HG03469 (cell line): ENCODE results near the gene MAGI2.
"Not testable (repeated sequence)": the region's sequence is repeated elsewhere in the genome, so short reads cannot be mapped to it uniquely, and the experiment has no call there.

ENCODE experiments used
- ATAC-seq: cut with Tn5 transposase; IDR thresholded peaks from one replicate; pipeline ENCODE4 v1.9.1; 2021; ENCODE audit warnings: mild to moderate bottlenecking, moderate library complexity, moderate number of reproducible peaks; ENCODE audit not compliant: unreplicated experiment

MAGI2 gene

GRCh38 chr7:78265486-78265885 lies 1188.0 kb downstream of the MAGI2 start:
- no peak for ATAC-seq

GRCh38 chr7:78265071-78265470 lies 1188.4 kb downstream of the MAGI2 start:
- ATAC-seq, result no peak

DNA sequence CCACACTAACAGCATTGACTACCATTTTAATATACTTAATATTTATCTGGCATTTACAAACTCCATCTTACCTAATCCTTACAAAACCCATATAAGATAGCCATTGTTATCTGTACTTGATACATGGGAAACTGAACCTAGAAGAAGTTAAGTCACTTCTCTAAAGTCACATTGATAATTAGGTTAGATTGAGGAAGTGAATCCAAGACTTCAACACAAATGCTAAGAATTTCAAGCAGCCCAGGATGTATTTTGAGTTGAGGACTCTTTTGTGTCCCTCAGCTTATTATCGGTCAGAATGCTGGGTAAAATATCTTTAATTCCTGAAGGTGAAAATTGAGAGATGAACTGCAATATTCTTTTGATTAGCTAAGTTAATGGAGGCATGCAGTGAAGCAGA lies 1189.4 kb downstream of the MAGI2 start:
- ATAC-seq, result no peak

GRCh38 chr7:78261739-78262138 lies 1191.7 kb downstream of the MAGI2 start:
- ATAC-seq, result no peak

DNA sequence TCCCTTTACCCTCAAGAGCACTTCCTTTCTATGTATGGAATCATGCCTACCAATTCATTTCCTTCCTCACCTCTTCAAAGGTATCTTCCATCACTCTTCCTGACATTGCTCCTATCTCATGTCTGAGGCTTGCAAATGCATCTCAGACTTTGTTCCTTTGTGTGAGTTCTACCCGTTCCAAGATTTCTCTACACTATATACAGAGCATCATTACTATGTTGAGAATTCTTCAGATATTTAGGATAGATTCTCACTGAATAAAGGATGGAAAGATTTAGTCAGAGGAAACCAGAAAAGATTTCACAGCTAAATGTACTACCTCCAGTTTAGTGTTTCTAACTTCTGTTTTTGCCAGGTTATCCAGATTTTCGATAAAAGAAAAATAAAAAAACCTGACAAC lies 1192.2 kb downstream of the MAGI2 start:
- ATAC-seq, result no peak

DNA sequence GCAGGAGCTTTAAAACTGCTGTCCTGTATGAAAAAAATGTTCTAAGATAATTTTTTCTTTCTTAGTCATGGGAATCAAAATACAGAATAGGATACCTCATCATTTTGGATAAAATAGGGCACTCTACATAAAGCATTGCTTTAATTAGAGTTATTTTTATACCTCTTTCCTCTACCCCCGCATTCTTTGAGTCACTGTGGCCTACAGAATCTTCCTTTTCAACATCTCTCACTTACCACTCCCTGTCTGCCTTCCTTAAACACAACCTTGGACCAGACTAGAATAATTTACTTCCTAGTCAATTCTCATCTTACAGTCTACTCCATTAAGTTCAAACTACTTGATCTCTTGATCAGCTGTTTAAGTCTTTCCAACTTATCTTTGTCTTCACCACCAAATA lies 1192.6 kb downstream of the MAGI2 start:
- ATAC-seq, result no peak

DNA sequence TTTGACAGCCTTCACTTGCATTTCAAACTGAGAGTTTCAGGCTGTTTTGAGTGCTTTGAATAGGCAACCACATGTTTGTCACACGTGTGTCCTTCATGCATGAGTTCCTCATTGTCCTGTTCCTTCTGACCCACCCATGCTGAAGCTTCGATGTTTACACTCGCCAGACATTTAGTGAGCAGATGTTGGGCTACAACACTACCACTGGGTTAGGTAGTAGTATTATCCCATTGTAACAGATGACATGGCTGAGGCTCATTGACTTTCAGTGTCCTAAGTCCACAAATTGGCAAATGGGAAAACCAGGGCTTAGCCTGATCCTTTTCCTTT lies 1198.8 kb downstream of the MAGI2 start:
- no peak for ATAC-seq

GRCh38 chr7:78253850-78254725 lies 1199.4 kb downstream of the MAGI2 start:
- ATAC-seq, result no peak

- ATAC-seq, result no peak
These were observed 1204.6 kb downstream of the MAGI2 start for GRCh38 chr7:78248867-78249266.

DNA sequence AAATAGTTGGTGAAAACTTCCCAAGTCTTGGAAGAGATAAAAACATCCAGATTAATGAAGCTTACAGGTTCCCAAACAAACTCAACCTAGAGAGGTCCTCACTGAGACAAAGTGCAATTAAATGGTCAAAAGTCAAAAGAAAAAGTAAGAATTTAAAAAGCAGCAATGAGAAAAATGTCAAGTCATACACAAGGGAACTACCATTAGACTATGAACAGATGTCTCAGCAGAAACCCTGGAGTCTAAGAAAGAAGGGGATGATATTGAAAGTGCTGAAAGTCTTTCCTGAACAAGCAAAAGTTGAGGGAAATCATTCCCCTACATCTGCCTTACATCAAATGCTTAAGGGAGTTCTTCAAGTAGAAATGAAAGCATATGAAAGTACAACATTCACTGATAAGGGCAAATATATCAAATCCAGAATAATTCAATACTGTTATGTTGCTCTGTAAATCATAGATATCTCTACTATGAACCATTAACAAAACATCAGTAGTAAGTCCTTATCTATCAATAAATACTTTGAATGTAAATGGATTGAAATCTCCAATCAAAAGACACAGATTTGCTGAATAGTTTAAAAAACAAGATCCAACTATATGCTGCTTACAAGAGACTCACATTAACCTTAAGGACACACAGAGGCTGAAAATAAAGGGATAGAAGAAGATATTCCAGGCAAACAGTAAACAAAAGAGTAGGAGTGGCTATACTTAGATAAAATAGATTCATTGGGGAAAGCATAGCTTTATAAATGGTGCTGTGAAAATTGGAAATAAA lies 1205.4 kb downstream of the MAGI2 start:
- no peak for ATAC-seq

- not testable (repeated sequence) for ATAC-seq
These were observed 1213.3 kb downstream of the MAGI2 start for GRCh38 chr7:78240179-78240578.

DNA sequence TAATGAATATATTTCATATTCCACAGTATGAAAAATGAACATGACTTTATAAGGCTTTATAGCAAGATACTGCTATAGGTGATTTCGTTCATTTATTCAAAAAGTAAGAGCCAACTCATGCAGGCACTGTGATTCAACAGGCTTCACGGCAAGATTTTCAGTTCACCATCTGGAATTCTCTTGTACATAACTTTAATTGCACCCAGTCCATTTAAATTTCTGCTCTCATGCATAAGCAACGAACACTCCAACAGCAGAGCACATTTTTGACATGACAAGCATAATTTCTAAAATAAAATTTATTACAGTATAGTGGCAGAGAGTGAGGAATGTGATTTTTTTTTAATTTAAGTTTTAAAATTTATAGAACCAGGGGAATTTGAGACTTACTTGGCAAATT lies 1218.8 kb downstream of the MAGI2 start:
- no peak for ATAC-seq

DNA sequence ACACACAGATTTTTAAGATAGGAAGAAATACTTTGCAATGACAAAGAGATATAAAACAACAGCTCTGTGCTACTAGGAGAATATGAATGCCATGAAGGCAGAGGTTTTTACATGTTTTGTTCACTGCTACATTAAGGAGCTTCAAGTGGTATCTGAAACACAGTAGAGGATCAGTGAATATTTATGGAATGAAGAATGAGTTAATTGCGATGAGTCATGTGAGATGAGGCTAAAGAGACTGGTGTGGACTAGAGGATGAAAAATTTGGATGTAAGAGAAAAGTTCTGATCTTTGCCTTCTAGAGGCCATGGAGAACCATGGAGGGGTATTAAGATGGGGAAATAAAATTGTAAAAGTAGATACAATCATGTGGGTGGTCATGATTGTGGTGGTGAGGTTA lies 1220.7 kb downstream of the MAGI2 start:
- ATAC-seq, result no peak

GRCh38 chr7:78226059-78226719 lies 1227.3 kb downstream of the MAGI2 start:
- no peak for ATAC-seq

- no peak for ATAC-seq
These were observed 1227.9 kb downstream of the MAGI2 start for GRCh38 chr7:78225534-78225933.

DNA sequence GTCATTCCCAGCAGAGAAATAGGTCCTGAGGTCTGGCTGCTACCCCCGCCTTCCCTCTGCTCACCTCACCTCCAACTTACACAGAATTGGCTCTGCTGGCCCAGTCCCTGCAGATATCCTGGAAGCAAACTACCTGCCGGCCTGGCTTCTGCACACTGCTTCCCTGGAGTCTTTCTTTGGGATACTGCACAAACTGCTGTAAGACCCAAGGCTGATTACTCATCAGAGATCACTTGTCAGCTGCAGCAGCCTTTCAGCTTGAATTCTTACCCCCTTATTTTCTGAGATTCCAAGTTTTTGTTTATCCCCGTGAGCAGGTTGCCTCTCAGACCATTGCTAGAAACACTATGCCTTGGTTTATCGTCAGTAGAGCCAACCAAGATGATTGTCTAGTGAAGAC lies 1228.5 kb downstream of the MAGI2 start:
- ATAC-seq, result no peak

DNA sequence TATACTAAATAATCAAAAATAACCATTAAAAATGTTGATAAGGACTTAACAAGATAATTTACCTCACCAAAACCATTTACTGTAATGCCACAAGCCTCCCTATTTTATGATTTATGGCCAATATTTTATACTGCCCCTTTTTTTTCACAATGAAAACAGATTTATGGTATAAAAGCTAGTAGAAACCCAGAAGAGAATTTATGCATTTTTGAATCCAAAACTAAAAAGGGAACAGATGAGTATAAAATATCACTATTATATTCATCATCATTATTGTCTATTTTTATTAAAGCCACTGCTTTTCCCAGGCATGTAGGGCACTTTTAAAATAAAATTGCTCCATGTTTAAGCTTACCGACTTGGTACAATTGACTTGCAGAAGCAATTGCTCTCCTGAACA lies 1229.9 kb downstream of the MAGI2 start:
- ATAC-seq, result no peak

GRCh38 chr7:78222001-78222751 lies 1231.3 kb downstream of the MAGI2 start:
- no peak for ATAC-seq

DNA sequence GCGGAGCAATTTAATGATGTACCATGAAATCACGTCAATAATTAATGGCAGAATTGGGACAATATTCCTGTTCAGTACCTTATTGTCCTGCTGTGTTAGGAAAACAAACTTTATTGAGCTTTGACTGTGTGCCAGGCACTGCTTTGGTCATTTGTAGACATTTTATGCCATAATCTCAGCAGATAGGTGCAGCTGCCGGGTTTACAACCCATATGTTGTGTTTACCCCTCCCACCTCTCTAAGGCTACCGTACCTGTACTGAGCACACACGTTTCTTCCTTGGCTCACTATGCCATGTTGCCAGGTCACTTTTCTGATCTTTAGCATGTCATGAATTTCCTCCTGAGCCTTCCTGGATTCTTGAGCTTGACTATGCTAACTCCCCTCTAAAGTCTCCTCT lies 1232.7 kb downstream of the MAGI2 start:
- no peak for ATAC-seq

GRCh38 chr7:78218876-78219275 lies 1234.6 kb downstream of the MAGI2 start:
- ATAC-seq, result no peak

GRCh38 chr7:78218051-78218450 lies 1235.4 kb downstream of the MAGI2 start:
- ATAC-seq, result no peak
